ENCODE measurements around the gene PARN.

Gene PARN

GRCh38 chr16:14628806-14629611, 1.1 kb downstream of the PARN start:
- H3K4me3 Mint-ChIP-seq: peak overlapping the region; percentile 88 to 93 (median 88)
- TF ChIP-seq CTCF (IDR thresholded peaks at IDR 0.05; ENCODE audit: unreplicated experiment in 3 of 3): no peak
- peaks cover 3% of the 10 kb centered on the region for H3K9me3 Mint-ChIP-seq
- H3K4me1 Mint-ChIP-seq: peaks cover 24% of the 10 kb centered on the region
- H3K36me3 Mint-ChIP-seq (ENCODE audit: low read depth): peaks cover 25% of the 10 kb centered on the region
- no peaks in the 10 kb centered on the region for H3K27me3 Mint-ChIP-seq (ENCODE audit: low read depth)
- peak overlapping the region; percentile 88 to 92 (median 91) for H3K27ac Mint-ChIP-seq

- Mint-ChIP-seq H3K27ac (no peak overlapping the region), H3K36me3 (ENCODE audit: low read depth) (peaks cover 37% of the 10 kb centered on the region), H3K4me3 (peak overlapping the region in 2 of 3 experiments; percentile 42 to 53), H3K27me3 (ENCODE audit: low read depth) (no peaks in the 10 kb centered on the region), H3K4me1 (peaks cover 14% of the 10 kb centered on the region), H3K9me3 (peaks cover 3% of the 10 kb centered on the region)
- TF ChIP-seq CTCF (IDR thresholded peaks at IDR 0.05; ENCODE audit: unreplicated experiment in 3 of 3): no peak
Observed at GRCh38 chr16:14627078-14627477, 3.0 kb downstream of the PARN start.

- Mint-ChIP-seq H3K27ac (no peak overlapping the region), H3K4me1 (no peaks in the 10 kb centered on the region)
Observed at GRCh38 chr16:14618566-14618965, 11.5 kb downstream of the PARN start.

GRCh38 chr16:14616280-14616679, 13.8 kb downstream of the PARN start:
- Mint-ChIP-seq H3K27me3 (ENCODE audit: low read depth) (no peaks in the 10 kb centered on the region), H3K4me3 (no peak overlapping the region), H3K4me1 (no peaks in the 10 kb centered on the region), H3K27ac (no peak overlapping the region), H3K36me3 (ENCODE audit: low read depth) (peaks cover 52% of the 10 kb centered on the region), H3K9me3 (no peaks in the 10 kb centered on the region)
- TF ChIP-seq CTCF (IDR thresholded peaks at IDR 0.05; ENCODE audit: unreplicated experiment in 3 of 3): no peak

More at GRCh38 chr16:14618566-14618965, 11.5 kb downstream of the PARN start:
- Mint-ChIP-seq H3K9me3 (no peaks in the 10 kb centered on the region), H3K36me3 (ENCODE audit: low read depth) (peaks cover 60% of the 10 kb centered on the region), H3K27me3 (ENCODE audit: low read depth) (no peaks in the 10 kb centered on the region), H3K4me3 (no peak overlapping the region)
- no peak for TF ChIP-seq CTCF (IDR thresholded peaks at IDR 0.05; ENCODE audit: unreplicated experiment in 3 of 3)

GRCh38 chr16:14613991-14614390, 16.1 kb downstream of the PARN start:
- TF ChIP-seq CTCF (IDR thresholded peaks at IDR 0.05; ENCODE audit: unreplicated experiment in 3 of 3): no peak
- Mint-ChIP-seq H3K27me3 (ENCODE audit: low read depth) (no peaks in the 10 kb centered on the region), H3K36me3 (ENCODE audit: low read depth) (peaks cover 54% of the 10 kb centered on the region), H3K4me3 (no peak overlapping the region), H3K9me3 (no peaks in the 10 kb centered on the region), H3K4me1 (no peaks in the 10 kb centered on the region), H3K27ac (no peak overlapping the region)

GRCh38 chr16:14611660-14612059, 18.4 kb downstream of the PARN start:
- no peak for TF ChIP-seq CTCF (IDR thresholded peaks at IDR 0.05; ENCODE audit: unreplicated experiment in 3 of 3)
- no peaks in the 10 kb centered on the region for H3K9me3 Mint-ChIP-seq
- H3K36me3 Mint-ChIP-seq (ENCODE audit: low read depth): peaks cover 53% of the 10 kb centered on the region
- H3K27me3 Mint-ChIP-seq (ENCODE audit: low read depth): no peaks in the 10 kb centered on the region
- H3K4me3 Mint-ChIP-seq: no peak overlapping the region
- no peak overlapping the region for H3K27ac Mint-ChIP-seq
- no peaks in the 10 kb centered on the region for H3K4me1 Mint-ChIP-seq

All from nephron (organoid).